ENCODE data around the gene XPNPEP1. TPM values are rescaled to one million over a fixed set of nuclear protein-coding genes. Genes with fewer than 3 reads are reported as not detected.

XPNPEP1 gene
- total RNA-seq, 1 donor = 86.4 TPM

- DNase-seq (ENCODE audit: low read depth) = no peak
- TF ChIP-seq CTCF (IDR thresholded peaks at IDR 0.05; ENCODE audit: insufficient read depth, low read depth, low read length) = no peak
- H3K4me3 ChIP-seq (ENCODE audit: low read depth, low read length) = no peak overlapping the region
These were observed 41.6 kb downstream of the XPNPEP1 start for GRCh38 chr10:109881769-109882057.

DNA sequence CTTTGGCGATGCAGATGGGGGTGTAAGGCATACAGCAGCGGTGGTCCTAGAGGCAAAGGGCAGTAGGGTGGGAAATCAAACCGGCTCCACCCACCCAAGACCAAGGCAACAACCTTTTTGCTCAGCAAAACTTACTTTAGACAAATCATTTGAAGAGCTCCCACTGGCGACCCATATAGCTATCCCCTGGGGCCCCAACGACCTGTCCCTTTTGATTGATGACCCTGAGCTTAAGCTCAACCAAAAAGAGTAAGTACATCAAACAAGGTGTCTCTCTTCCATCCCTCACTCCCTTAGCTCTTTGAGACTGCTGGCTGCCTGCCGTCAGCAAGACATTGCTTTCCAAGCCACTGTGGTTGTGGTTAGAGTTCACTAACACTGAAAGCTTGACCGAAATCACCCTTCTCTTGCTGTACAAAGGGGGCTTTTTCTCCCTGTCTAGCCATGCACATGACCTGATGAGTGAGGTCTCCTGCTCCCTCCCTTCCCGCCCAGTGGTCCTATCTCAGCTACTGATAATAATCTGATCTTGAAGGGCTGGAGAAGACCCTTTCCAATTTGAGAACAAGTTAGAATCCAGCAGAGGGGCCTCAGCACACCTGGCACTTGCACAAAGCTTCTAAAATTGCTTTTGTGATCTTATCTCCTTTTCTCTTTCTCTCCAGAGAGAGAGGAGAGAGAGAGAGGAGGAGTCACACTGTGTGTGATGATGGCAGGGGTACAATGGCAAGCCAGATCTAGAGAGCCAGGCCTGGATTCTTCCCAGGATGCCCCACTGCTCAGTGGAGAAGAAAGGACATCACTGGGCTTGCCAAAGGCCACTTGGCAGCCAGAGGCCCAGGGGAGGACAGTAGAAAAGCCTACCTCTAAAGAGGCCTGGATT, 42.2 kb downstream of the XPNPEP1 start:
- no peak for TF ChIP-seq CTCF (IDR thresholded peaks at IDR 0.05; ENCODE audit: insufficient read depth, low read depth, low read length)
- no peak for DNase-seq (ENCODE audit: low read depth)

GRCh38 chr10:109877546-109877945, 45.8 kb downstream of the XPNPEP1 start:
- no peak for DNase-seq (ENCODE audit: low read depth)
- no peak for TF ChIP-seq CTCF (IDR thresholded peaks at IDR 0.05; ENCODE audit: insufficient read depth, low read depth, low read length)
- no peak overlapping the region for H3K4me3 ChIP-seq (ENCODE audit: low read depth, low read length)

More for the DNA sequence above, 42.2 kb downstream of the XPNPEP1 start:
- H3K4me3 ChIP-seq (ENCODE audit: low read depth, low read length) = no peak overlapping the region

DNA sequence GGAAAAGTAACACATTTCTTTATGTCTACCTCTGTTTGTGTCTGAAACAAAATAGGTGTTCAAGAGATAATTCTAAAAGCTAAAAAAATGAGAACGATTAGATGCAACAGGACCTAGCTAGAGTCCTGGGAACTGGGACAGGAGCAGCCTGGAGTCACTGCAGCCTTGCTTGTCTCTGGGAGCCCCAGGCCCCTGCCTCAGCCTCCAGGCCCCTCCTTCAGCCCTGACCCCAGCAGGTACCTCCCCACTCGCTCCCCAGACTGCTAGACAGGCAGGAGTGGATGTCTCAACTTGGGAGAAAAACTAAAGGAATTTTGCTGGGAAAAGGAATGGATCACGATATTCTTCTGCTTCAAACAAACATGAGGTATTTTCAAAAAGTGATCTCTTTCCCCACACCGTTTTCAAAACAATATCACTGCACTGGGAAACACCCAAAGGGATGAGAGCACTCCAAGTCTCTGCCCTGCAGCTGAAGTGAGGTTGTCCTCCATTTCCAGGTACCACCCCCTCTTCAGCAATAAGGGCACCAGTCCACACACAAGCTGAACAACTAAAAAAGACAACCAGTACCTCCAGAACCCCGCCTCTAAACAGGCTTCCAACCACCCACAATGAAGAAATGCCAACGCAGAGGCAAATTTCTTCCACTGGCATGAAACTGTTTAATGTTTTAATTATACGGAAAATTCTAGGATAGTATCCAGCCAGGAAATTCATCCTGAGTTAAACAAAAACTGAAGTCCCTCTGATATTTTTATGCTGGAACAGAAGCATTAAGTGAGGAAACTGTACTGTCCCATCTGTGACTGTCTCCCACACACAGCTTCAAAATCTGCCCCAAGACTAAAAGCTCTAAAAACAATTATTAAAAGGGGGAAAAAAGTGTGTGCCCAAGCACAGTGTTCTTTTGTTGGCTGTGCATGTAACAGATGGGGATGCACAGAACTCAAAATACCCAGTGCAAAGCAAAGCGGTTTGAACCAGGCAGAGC, 47.2 kb downstream of the XPNPEP1 start:
- TF ChIP-seq CTCF (IDR thresholded peaks at IDR 0.05; ENCODE audit: insufficient read depth, low read depth, low read length) = no peak
- H3K4me3 ChIP-seq (ENCODE audit: low read depth, low read length) = no peak overlapping the region
- no peak for DNase-seq (ENCODE audit: low read depth)

GRCh38 chr10:109875151-109875568, 48.2 kb downstream of the XPNPEP1 start:
- TF ChIP-seq CTCF (IDR thresholded peaks at IDR 0.05; ENCODE audit: insufficient read depth, low read depth, low read length) = no peak
- H3K4me3 ChIP-seq (ENCODE audit: low read depth, low read length) = no peak overlapping the region
- no peak for DNase-seq (ENCODE audit: low read depth)

DNA sequence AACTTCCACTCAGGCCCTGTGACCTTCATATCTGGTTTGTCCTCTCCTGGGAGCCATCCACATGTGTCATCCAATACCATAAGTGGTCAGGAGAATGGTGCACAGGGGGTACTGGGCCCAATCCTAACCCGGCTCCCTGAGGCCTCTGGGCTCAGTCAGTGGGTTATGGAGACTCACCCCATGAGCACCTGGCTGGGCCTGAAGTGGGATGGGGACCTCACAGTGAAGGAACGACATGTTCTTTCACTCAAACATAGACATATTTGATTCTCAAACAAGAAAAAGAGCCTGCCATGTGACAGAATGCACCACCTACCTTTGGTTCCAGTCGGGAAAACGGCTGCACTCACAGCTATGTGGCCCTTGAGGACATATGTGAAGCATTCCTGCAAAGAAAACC, 51.8 kb downstream of the XPNPEP1 start:
- DNase-seq (ENCODE audit: low read depth) = no peak
- H3K4me3 ChIP-seq (ENCODE audit: low read depth, low read length) = no peak overlapping the region
- no peak for TF ChIP-seq CTCF (IDR thresholded peaks at IDR 0.05; ENCODE audit: insufficient read depth, low read depth, low read length)

All from fibroblast of villous mesenchyme (primary cell).